HG03039 (cell line): ENCODE results near the gene INO80C.

Experiments used
- ATAC-seq: cut with Tn5 transposase; IDR thresholded peaks from one replicate; pipeline ENCODE4 v1.9.1; 2021; ENCODE audit warnings: mild to moderate bottlenecking, moderate library complexity; ENCODE audit not compliant: unreplicated experiment

INO80C gene

DNA sequence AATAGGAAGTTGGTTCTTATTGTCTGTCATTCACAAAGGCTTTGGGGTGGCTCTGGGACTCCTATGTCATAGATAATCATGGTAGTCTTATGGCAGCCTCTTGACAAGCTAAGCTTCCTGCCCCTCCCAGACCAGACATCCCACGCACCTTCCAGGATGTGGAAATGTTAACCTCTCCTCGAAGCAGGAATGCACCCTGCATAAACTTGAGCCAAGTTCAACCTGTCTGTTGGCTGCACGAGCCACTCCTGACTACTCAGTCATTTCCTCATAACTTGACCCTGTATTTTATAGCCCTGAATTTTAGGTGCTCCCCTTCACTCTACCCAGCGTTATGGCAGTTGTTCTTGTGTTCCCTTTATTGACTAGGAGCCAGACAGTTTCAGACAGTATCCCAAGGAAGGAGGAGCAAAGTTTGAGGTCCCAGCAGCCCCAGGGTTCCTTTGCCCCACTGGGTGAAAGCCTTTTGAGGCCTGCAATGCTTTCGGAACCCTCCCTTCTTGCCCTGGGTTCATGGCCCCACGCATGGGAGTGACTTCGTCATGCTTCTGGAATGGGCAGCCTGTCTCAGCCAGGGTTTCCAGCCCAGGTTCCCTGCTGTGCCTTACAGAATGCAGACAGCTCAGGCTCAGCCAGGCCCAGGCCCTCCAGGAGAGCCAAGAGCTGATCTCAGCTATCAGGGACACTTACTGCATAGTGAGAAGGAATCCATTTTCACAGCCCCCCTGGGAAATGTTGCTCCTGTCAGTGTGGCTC is 15.6 kb upstream of the INO80C start:
- no peak for ATAC-seq

DNA sequence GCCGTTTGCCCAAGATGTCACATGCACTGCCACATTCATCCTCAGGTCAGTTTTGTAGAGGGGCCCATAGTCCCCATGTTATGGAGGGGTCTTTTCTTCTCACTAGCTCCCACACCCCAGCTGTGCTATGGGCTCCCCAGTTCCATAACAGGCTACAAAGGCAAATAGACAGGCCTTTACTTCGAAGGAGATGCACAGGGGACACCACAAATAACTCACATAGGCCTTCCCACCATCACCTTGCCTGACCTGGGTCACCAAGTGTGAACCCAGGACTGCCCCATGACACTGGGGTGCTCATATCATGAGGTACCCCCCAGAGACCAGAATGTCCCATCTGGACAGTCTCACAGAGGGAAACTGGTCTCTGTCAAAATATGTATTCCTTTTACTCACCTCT is 15.0 kb upstream of the INO80C start:
- ATAC-seq, result no peak

DNA sequence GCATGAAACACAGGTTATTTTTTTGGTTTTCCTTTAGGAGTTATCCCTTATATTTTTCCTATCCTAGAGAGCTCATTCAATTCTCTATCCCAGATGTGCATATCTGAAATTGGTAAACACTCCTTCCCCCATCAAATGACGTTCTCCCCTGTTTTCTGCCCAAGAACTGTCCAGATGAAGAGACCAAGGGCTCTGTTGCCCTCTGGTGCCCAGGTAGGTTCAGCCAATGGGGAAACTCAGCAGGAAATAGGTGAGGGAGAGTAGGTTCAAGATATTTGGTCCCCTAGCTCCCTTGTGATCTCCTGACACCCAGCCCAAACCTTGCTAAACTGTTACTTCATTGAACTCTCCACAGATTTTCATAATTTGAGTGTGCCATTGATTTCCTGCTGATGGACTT is 14.1 kb upstream of the INO80C start:
- peak; percentile 15 for ATAC-seq

DNA sequence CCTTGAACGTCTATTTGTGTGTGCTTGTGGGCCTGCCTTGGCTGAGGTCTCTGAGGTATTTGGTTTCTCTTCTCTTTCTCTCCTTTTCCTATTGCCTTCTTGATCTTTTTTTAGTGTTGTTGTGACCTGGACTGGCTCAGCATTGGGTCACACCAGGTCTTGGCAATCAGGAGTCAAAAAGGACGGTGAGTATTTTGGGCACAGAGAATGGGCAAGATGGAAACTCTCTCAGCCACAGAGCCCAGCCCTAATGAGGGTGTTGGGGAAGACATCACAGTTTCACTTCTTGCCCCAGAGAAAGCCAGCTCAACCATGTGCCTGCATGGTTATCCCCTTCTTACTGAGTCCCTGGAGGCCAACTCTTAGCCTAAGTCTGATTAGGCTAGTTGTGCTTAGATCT is 13.7 kb upstream of the INO80C start:
- peak; percentile 80 for ATAC-seq

DNA sequence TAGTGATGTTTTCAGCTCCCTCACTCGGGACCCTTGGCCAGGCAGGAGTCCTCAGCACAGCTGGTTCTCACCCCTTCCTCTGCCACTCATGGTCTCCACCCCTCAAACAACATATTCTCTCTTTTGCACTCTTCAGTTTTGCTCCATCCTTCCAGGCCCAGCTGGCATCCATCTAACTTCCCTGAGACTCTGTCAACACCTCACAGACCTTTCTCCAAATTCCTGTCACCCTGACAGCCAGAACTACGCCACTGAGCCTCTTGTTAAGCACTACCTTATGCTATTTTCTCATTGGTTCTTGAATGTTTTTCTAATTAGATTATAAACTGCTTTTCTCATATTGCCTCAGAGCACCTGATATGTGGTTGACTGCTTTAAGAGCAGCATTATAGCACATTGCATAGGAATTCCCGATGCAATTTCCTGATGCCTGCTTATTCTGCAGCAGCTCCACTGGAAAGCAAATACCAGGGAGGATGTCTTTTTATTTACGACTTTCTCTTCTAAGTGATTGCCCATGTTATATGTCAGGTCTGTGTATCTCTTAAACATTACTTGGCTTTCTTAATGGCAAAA is 12.4 kb upstream of the INO80C start:
- no peak for ATAC-seq

DNA sequence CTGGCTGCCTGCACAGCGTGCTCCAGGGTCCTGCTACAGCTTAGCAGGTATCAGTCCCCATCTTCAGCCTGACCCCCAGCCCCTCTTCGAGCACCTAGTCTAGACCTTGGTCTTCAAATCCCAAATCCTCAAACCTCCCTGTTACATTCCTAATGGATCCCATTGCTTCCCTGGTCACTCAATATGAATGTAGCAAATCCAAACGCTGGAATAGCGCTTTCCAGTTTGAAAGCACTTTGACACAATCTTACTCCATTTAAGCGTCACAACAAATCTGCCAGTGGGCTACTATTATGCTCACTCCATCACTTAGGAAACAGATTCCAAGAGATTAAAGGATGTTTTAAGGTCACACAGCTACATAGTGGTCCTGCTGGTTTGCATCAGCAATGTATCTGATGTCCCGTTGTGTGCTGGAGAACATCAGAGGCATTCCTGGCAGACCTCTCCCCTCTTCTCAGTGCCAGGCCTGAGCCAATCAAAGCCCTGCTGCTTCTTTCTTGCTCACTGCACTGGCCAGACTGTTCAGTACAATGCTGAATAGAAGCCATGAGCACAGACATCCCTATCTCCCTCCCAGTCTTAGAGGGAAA is 11.1 kb upstream of the INO80C start:
- no peak for ATAC-seq

DNA sequence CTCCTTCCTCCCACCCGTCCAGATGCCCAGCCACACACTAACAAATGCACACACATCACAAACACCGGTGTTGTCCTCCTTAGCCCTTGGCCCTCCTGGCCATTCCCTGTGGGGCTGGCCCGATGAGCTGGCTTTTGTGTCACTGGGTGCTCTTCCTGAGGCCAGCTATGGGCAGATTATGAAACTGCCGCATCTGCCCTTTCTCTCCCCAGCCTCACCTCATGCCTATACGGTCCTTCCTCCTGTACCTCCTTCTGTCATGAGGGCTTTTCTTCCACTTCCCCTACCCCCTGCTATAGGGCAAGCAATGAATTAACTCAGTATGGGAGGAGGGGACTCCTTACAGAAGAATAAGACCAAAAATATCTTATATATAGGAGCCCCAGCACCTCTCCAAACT is 10.3 kb upstream of the INO80C start:
- ATAC-seq, result no peak

DNA sequence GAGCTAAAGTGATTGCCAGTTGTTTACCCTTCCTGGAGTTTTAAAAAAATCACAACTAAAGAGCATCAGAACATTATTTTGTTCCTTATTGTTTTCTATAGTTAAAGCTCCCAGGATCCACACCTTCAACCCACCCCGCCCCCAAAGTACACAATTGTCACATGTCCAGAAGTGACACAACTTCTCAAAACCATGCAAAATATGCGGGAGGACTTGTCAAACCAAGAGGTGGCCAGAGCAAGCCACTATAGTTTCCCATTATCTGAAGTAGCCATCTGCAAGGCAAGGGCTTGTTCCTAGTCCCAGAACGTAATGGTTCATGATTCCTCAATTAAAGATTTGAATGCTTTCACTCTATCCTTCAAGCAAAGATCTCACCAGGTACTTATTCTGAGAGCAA is 9.9 kb upstream of the INO80C start:
- no peak for ATAC-seq

DNA sequence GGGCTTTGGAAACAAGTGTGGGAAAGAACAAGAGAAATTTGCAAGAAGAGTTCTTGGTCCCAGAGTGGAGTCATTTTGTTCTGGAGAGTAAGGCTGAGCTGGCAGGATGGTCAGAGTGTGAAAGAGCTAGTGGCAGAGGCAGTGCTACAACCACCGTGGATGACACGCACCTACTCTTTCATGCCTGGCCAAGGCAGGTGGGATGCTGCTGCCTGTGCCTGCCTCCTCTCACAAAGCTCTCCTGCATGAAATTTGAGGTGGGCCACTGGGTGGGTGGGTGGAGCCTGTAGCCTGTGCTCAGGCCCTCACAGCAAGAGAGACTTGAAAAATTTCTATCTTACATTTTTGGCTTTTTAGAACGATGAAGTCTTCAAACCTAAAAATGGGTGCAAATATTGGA is 9.4 kb upstream of the INO80C start:
- no peak for ATAC-seq

DNA sequence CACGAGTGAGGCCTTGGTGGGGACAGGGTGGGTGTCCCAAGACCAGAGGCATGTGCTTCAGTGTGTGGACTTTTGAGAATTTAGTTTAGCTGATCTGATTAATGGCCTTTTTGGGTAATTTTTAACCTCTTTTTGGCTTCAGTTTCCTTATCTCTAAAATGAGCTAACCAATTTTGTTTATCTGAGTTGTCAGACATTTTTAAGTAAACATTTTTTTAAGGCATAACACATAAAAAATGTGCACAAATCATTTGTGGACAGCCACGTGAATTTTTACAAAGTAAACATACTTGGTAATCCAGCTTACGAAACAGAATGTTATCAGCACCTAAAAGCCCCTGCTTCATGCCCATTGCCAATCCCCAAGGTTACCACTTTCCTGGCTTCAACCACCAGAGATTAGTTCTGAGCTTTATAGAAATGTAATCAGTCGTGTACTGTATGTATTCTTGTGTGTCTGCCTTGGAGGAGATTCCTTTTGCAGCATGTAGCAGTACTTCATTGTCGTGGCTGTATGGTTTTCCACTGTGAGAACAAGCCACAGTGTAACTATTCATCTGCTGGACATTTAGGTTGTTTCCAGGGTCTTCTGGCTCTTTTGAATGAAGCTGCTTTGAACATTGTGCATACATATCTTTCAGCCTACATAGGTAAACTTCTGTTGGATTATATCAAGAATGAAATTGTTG is 8.4 kb upstream of the INO80C start:
- ATAC-seq, result no peak

DNA sequence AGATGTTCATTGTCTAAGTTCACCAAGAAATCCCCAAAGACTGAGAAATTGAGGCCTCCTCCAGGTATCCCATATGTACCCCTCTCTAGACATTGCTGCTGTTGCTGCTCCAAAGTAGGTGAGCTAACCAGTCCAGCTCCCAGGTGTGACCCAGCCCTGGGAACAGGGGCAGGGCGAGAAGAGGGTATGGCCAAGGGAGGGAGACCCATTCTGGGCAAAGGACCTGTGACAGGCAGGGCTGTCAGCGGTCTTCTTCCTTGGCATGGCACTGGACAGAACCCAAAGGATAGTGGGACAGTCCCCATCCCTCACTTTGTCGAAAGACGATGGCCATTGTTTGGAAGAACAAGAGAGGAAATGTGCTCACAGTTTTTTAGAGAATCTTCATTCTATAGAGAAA is 7.2 kb upstream of the INO80C start:
- no peak for ATAC-seq

DNA sequence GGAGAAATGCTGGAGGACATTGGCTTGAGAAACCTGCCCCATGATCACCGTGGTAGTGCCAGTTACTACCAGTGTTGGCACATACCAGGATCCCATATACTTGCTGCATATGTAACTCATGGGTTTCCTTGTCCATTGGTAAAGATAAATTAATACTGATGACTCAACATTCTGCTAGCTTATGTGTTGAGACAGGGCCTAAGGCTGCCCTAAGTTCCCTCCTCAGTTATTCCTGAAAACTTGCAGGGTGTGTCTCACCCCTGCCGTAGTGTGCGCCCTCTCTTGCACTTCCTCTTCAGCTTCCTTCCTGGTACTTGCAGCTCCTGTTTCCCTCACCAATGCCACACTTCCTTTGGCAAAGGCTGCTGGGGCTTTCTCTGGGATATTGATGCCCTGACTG is 4.3 kb upstream of the INO80C start:
- ATAC-seq, result no peak

DNA sequence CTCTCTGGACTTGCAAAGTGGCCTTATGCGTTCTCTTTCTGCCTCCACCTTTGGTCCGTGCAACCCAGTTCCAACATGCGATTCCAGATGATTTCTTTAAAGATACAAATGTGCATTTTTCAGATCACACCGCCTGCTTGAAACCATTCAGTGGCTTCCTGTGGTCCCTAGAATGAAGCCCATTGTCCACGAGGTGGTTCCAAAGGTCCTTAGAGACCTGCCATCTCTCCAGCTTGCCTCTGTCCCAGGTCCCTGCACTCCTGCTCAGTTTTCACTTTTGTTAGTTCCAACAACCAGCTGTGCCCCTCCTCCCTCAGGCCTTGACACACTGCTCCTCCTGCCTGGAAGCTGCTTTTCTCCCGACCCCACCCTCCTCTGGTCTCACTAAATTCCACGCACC is 3.6 kb upstream of the INO80C start:
- ATAC-seq, result no peak

DNA sequence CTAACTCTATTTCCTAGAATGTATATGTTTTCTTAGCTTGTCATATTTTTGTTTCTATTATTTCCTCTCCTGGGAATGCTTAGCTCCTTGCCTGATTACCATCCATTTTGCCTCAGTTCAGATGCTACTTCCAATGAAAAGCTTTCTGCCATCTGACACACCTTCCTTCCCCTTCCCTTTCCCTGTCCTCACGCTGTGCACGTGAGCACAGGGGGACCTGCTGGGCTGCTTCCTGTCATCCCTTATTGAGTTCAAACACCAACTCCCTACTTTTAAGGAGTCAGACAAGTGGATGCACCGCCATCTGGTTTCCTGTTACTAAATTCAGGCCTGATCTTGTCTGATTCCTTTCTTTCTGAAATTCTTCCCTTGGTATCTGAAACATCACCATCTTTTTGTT is 2.4 kb upstream of the INO80C start:
- no peak for ATAC-seq

DNA sequence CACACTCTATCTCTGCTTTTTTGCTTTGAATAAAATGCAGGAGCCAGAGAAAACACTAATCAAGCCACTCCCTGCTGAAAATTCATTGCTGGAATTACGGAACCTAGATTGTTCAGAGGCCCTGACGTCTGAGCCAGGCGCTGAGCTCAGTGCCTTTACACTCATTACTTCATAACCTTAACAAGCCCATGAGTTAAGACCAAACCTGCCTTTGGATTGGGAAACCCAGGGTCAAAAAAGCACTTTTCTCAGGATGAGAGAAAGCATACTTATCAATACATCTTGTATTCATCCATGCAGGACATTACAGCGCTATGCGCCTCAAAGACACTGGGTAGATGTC is 762 bp downstream of the INO80C start:
- peak; percentile 13 for ATAC-seq

DNA sequence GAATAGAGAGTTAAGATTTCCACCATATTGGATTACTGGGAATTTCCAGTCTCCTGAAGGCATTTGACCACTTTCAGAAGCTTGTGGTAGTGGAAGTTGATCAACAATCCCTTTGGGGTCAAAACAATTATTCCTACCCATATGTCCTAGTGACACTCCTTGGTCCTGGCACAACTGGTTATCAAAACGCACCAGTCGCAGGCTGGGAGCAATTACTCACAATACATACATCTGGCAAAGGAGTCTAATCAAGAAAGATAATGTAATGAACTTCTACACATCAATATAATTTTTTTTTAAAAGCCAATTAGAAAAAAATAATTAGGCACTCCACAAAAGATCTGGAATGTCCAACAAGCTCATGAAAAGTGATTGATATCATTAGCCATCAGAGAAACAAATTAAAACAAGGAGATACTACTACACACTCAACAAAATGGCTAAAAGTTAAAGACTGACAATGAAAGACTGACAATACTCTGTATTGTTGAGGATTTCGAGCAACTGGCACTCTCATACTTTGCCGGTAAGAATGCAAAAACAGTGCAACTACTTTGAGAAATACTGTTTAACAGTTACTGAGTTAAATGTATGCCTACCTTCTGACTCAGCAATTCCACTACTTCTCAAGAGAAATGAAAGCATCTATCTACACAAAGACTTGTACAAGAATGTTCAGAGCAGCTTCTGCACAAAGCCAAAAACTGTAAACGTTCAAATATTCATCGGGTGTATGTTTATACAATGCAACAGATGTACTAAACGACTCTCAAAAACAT is 2.0 kb downstream of the INO80C start:
- no peak for ATAC-seq

DNA sequence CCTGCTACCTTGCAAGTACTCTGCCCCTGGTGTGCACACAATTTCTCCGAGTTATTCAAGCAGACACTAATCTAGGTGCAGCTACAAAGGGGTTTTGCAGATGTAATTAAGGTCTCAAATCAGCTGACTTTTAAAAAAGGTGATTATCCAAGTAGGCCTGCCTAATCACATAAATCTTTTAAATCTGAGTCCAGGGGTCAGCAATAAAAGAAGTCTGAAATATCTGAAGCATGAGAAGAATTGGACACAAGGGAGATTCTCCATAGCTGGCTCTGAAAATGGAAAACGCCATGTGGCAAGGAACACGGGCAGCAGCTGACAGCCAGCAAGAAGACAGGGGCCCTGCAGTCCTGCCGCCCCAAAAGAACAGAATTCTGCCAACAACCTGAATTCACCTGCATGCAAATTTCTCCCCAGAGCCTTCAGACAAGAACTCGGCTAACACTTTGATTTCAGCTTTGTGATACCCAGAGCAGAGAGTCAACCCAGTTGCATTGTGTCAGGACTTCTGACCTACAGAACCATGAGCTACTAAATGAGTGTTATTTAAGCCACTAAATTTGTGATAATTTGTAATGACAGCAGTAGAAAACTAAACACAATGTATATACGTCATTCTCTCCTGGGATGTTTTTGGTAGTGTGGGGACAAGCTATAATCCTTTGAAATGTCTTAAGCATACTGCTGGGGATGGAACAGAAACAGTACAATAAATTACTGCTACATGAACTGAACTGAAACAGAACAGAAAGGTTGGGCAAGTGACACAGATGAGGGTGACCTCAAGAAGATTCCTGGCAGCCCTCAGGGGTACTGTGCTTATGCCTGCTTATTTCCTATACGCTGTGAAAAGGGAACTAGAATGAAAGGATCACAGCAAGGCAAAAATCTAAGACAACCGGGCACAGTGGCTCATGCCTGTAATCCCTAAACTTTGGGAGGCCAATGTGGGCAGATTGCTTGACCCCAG is 3.2 kb downstream of the INO80C start:
- ATAC-seq, result no peak

DNA sequence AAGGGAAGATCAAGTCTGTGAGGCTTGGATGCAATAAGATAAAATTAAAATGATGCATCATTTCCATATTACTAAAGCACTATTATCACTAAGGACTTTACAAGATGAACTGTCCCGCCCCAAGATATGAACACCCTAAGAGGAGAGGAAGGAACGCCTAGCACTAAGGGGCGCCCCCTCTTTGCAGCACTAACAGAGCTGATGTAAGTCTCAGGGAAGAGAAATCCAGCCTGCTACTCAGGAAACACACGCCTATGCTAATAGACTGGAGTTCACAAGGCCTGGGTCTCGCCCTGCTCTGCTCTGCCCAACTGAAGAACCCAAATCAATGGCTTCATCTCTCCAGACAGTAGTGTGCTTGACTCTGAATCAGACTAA is 6.1 kb downstream of the INO80C start:
- ATAC-seq, result no peak

DNA sequence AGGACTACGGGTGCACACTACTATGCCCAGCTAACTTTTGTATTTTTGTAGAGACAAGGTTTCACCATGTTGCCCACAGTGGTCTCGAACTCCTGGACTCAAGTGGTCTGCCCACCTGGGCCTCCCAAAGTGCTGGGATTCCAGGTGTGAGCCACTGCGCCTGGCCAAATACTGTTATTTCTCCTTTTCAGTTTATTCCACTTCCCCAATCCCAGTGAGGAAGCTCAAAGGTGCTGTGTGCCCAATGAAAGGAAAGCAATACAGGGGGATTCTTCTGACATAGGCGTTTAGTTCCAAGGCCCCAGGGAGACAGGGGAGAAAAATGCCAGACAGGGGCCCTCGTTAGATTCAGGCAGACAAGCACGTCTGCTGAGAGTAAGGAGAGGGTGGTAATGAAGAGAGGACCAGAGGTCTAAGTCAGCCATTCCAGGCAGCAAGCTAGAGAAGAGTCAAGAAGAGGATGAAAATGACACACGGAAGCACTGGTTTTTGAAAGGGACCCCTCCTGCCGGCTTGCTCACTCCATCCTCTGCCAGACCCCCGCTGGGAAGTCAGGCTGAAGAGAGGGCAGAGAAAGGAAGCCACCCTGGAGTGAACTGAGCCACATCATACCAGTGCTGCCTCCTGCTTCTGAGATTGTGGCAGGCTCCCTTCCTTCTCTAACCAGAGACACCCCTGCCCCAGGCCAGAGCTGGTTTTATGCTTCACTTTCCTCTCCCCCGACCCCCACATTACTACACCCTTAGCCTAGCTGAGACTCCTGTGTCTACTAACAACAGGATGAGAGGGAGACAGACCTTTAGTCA is 6.7 kb downstream of the INO80C start:
- ATAC-seq, result no peak
